ENCODE results near the gene RAB36. TPM values are rescaled to one million over a fixed set of nuclear protein-coding genes. Genes with fewer than 3 reads are reported as not detected.
A peak's percentile ranks its signal among the peaks of the same experiment; 100 is the strongest.

RAB36 gene
- total and polyA plus RNA-seq, 9 of the 15 experiments (the other 6 are each of a cell fraction or from before 2014, with no cell fraction given), result 0.04 to 0.50 (median 0.08) TPM; not detected in 3

DNA sequence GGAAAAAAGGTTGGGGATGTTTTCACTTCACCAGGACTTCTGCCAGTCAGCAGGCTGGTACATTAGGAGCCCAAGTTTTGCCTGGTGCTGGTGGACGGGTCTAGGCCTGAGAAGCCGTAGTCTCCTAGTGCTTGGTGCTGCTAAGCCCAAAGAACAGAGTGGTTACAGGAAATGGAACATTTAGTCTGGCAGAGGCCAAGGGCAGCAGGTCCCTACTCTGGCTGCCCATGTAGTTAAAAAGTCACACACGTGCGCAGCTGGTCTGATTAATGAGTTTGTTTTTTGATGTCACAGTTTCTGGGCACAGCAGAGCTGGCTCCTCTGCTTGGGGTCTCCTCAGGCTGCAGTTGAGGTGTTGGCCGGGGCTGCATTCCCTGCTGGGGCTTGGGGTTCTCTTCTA, 55.6 kb downstream of the RAB36 start:
- peak overlapping the region in 1 of 2 experiments; percentile 5; a peak in 2 of 4 replicates for H3K9ac ChIP-seq (ENCODE audit: insufficient read depth in 1 of 2, low read depth in 2 of 2, low read length in 2 of 2)
- peaks cover 12 to 21% of the 10 kb centered on the region in 2 experiments for H3K4me1 ChIP-seq (replicated peaks in 1 of 2; ENCODE audit: control insufficient read depth in 2 of 2, insufficient read depth in 2 of 2, low read length in 2 of 2)
- no peak overlapping the region for H3K4me2 ChIP-seq (ENCODE audit: insufficient read depth, low read length)
- H3K36me3 ChIP-seq (ENCODE audit: control insufficient read depth, insufficient read depth, low read length), result peaks cover 68% of the 10 kb centered on the region
- no peaks in the 10 kb centered on the region for H3K9me3 ChIP-seq (replicated peaks; ENCODE audit: control insufficient read depth, insufficient read depth, low read depth, low read length)
- intact Hi-C loops (cut with micrococcal nuclease), result no loop called here
- no peak overlapping the region for H3K4me3 ChIP-seq
- FAIRE-seq (no peak), DNase-seq (ENCODE audit: extremely low read depth in 1 of 4, low spot score in 3 of 4) (no peak), ATAC-seq (0 out of 3 replicates have a peak, but pooled peaks have one; percentile 1)
- H3K79me2 ChIP-seq (ENCODE audit: control insufficient read depth, insufficient read depth, low read length), result peaks cover 86% of the 10 kb centered on the region
- H2AFZ ChIP-seq (ENCODE audit: low read depth, low read length), result no peak overlapping the region
- no peak overlapping the region for H3K27ac ChIP-seq (ENCODE audit: extremely low read depth, low read depth, low read length)
- ChIA-PET CTCF (ENCODE audit: low intra/inter-chr PET ratio) (no interaction called here), POLR2A (interaction anchor here (0.6 to 86.5 kb wide), 8 partner anchors 0 to 1533 kb away, joined by 3 to 3476 read pairs (median 4); partner anchors contain the start of genes BCR and RAB36)
- TF ChIP-seq, protein P1, sequence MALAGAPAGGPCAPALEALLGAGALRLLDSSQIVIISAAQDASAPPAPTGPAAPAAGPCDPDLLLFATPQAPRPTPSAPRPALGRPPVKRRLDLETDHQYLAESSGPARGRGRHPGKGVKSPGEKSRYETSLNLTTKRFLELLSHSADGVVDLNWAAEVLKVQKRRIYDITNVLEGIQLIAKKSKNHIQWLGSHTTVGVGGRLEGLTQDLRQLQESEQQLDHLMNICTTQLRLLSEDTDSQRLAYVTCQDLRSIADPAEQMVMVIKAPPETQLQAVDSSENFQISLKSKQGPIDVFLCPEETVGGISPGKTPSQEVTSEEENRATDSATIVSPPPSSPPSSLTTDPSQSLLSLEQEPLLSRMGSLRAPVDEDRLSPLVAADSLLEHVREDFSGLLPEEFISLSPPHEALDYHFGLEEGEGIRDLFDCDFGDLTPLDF (CRISPR knock-in tag; IDR thresholded peaks at IDR 0.05), result peak; percentile 48; the same call in 1 of the 2 replicates
- no peak for TF ChIP-seq CHD7 (IDR thresholded peaks at IDR 0.05; ENCODE audit: low read depth, low read length)
- no peak for TF ChIP-seq NR2C2 (CRISPR knock-in tag; IDR thresholded peaks at IDR 0.05)
- TF ChIP-seq NR2C2 (tag; IDR thresholded peaks at IDR 0.05), result no peak
- TF ChIP-seq STAT6 (CRISPR knock-in tag; IDR thresholded peaks at IDR 0.05), result peak; percentile 79
- TF ChIP-seq NELFE (IDR thresholded peaks at IDR 0.05; ENCODE audit: insufficient read depth, insufficient read length), result no peak
- BruUV-seq (replicated peaks), result no TSS peak
- H3K27me3 ChIP-seq (ENCODE audit: control insufficient read depth in 2 of 2, insufficient read depth in 2 of 2, low read length in 2 of 2), result no peaks in the 10 kb centered on the region; a peak in 1 of 5 replicates
- in situ Hi-C loops (cut with MboI), result no loop called here
- peaks cover 56% of the 10 kb centered on the region for H4K20me1 ChIP-seq (replicated peaks; ENCODE audit: control insufficient read depth, insufficient read depth, low read length)
- 83% methylated on average over 5 of the region's 5 CpGs for WGBS (ENCODE audit: insufficient coverage, low coverage, missing lambda C conversion rate)
- peaks cover 41% of the 10 kb centered on the region for H3K9me1 ChIP-seq (ENCODE audit: control insufficient read depth, insufficient read depth, low read length)

All from K562 (cell line).